Upper lobe of left lung (tissue), 4 donors: ENCODE measurements around the gene NUDCD3.

Source experiments
- EP300 ChIP-seq, 4 donors: sonication (generic); formaldehyde crosslinking; IDR thresholded peaks; one replicate each; pipeline ENCODE4 v1.5.1; 2017; ENCODE audit warnings: antibody characterized with exemption in 4 of 4, control low read depth in 2 of 4
- POLR2A ChIP-seq, 4 donors: fragments of 450-650 bp; IDR thresholded peaks; one replicate each; pipeline ENCODE4 v1.5.1; 2016 to 2017; ENCODE audit warnings: antibody characterized with exemption in 4 of 4, mild to moderate bottlenecking in 2 of 4
- POLR2AphosphoS5 ChIP-seq, 2 donors: sonication (generic); formaldehyde crosslinking; IDR thresholded peaks; one replicate each; pipeline ENCODE4 v1.5.1; 2017; ENCODE audit warnings: antibody characterized with exemption in 2 of 2
- TF ChIP-seq, protein P1 (sequence below), 6 experiments: fragments of 450-650 bp in 4 of 6; fragments of 200-600 bp in 2 of 6; sonication (generic) in 2 of 6; IDR thresholded peaks; one replicate each; pipeline ENCODE4 v1.5.1; 2016 to 2019; ENCODE audit warnings: antibody characterized with exemption in 6 of 6

DNA sequence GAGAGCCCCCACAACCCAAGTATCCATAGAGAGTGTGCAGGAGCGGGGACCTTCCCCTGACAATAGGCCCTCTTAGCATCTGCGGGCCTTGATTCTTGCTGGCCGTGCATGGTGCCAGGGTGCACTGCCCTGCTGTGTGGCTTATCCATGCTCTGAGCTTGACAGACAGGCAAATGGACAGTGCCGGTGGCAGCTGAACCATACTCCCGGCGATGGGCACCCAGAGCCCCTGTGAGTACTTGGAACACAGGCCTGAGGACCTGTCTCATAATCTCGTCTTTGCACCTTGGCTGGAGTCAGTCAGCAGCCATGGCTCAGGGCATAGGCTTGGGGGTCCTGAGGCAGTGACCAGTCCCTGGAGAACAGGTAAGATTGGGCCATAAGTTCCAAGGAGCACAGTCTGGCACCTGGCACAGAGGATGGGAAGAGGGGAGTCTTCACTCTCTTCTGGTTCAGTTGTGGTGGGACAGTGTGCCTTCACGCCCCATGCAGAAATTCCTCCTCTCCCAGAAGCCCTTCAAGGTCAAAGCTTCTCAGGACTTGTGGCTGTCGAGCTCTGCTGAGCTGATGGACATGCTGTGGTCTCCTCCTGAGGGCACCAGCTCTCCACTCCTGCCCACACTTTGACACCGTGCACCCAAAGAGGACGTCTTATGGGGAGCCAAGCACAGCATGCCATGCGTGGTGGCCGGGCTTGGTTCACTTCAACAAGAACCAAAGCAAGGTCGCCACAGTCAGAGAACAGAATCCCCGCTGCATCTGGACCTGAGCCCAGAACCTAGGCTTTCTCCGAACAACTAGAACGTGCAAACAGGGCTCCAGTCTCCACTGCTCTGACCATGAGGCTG lies 105.6 kb downstream of the NUDCD3 start:
- no peak for TF ChIP-seq POLR2A (IDR thresholded peaks at IDR 0.05)
- TF ChIP-seq, protein P1, sequence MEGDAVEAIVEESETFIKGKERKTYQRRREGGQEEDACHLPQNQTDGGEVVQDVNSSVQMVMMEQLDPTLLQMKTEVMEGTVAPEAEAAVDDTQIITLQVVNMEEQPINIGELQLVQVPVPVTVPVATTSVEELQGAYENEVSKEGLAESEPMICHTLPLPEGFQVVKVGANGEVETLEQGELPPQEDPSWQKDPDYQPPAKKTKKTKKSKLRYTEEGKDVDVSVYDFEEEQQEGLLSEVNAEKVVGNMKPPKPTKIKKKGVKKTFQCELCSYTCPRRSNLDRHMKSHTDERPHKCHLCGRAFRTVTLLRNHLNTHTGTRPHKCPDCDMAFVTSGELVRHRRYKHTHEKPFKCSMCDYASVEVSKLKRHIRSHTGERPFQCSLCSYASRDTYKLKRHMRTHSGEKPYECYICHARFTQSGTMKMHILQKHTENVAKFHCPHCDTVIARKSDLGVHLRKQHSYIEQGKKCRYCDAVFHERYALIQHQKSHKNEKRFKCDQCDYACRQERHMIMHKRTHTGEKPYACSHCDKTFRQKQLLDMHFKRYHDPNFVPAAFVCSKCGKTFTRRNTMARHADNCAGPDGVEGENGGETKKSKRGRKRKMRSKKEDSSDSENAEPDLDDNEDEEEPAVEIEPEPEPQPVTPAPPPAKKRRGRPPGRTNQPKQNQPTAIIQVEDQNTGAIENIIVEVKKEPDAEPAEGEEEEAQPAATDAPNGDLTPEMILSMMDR (IDR thresholded peaks at IDR 0.05) = no peak
- TF ChIP-seq POLR2AphosphoS5 (IDR thresholded peaks at IDR 0.05) = no peak
- no peak for TF ChIP-seq EP300 (IDR thresholded peaks at IDR 0.05)
